Nephron (organoid): ENCODE results near the gene ASPN.

Experiments
- H3K27ac Mint-ChIP-seq, 3 experiments: 2 replicates each; pipeline ENCODE4 v1.8.0; 2020; ENCODE audit warnings: mixed read lengths in 3 of 3, mild to moderate bottlenecking in 2 of 3, moderate library complexity in 1 of 3
- H3K27me3 Mint-ChIP-seq: 2 replicates; pipeline ENCODE4 v1.8.0; 2021; ENCODE audit warnings: low read depth, mild to moderate bottlenecking, moderate library complexity, mixed read lengths
- H3K36me3 Mint-ChIP-seq: 2 replicates; pipeline ENCODE4 v1.8.0; 2020; ENCODE audit warnings: low read depth, mixed read lengths
- H3K4me1 Mint-ChIP-seq: 2 replicates; pipeline ENCODE4 v1.8.0; 2020; ENCODE audit warnings: mixed read lengths
- H3K4me3 Mint-ChIP-seq, 3 experiments: 2 replicates each; pipeline ENCODE4 v1.8.0; 2020; ENCODE audit warnings: mild to moderate bottlenecking in 3 of 3, mixed read lengths in 3 of 3, moderate library complexity in 2 of 3
- H3K9me3 Mint-ChIP-seq: 2 replicates; pipeline ENCODE4 v1.8.0; 2020; ENCODE audit warnings: mixed read lengths
- TF ChIP-seq, protein P1 (sequence below), 3 experiments: fragments of 200-600 bp; sonication (generic); IDR thresholded peaks; one replicate each; pipeline ENCODE4 v1.5.0; 2021; ENCODE audit warnings: antibody characterized with exemption in 3 of 3; ENCODE audit not compliant: unreplicated experiment in 3 of 3

Gene ASPN

GRCh38 chr9:92446536-92446935, 35.8 kb downstream of the ASPN start:
- no peaks in the 10 kb centered on the region for H3K36me3 Mint-ChIP-seq
- TF ChIP-seq, protein P1, sequence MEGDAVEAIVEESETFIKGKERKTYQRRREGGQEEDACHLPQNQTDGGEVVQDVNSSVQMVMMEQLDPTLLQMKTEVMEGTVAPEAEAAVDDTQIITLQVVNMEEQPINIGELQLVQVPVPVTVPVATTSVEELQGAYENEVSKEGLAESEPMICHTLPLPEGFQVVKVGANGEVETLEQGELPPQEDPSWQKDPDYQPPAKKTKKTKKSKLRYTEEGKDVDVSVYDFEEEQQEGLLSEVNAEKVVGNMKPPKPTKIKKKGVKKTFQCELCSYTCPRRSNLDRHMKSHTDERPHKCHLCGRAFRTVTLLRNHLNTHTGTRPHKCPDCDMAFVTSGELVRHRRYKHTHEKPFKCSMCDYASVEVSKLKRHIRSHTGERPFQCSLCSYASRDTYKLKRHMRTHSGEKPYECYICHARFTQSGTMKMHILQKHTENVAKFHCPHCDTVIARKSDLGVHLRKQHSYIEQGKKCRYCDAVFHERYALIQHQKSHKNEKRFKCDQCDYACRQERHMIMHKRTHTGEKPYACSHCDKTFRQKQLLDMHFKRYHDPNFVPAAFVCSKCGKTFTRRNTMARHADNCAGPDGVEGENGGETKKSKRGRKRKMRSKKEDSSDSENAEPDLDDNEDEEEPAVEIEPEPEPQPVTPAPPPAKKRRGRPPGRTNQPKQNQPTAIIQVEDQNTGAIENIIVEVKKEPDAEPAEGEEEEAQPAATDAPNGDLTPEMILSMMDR (IDR thresholded peaks at IDR 0.05; ENCODE audit: unreplicated experiment in 3 of 3), result no peak
- H3K27me3 Mint-ChIP-seq, result no peaks in the 10 kb centered on the region
- H3K27ac Mint-ChIP-seq, result no peak overlapping the region
- H3K4me1 Mint-ChIP-seq, result no peaks in the 10 kb centered on the region
- H3K4me3 Mint-ChIP-seq, result no peak overlapping the region
- peaks cover 2% of the 10 kb centered on the region for H3K9me3 Mint-ChIP-seq

- Mint-ChIP-seq H3K27ac (no peak overlapping the region), H3K9me3 (peaks cover 2% of the 10 kb centered on the region), H3K36me3 (no peaks in the 10 kb centered on the region), H3K27me3 (no peaks in the 10 kb centered on the region), H3K4me1 (peaks cover 2% of the 10 kb centered on the region), H3K4me3 (no peak overlapping the region)
- TF ChIP-seq, protein P1 (IDR thresholded peaks at IDR 0.05; ENCODE audit: unreplicated experiment in 3 of 3), result no peak
Measured at GRCh38 chr9:92444841-92445240, 37.5 kb downstream of the ASPN start.

GRCh38 chr9:92440751-92441046, 41.6 kb downstream of the ASPN start:
- Mint-ChIP-seq H3K27me3 (no peaks in the 10 kb centered on the region), H3K36me3 (no peaks in the 10 kb centered on the region), H3K4me3 (no peak overlapping the region), H3K4me1 (peaks cover 6% of the 10 kb centered on the region), H3K9me3 (peaks cover 4% of the 10 kb centered on the region), H3K27ac (no peak overlapping the region)
- TF ChIP-seq, protein P1 (IDR thresholded peaks at IDR 0.05; ENCODE audit: unreplicated experiment in 3 of 3), result no peak

DNA sequence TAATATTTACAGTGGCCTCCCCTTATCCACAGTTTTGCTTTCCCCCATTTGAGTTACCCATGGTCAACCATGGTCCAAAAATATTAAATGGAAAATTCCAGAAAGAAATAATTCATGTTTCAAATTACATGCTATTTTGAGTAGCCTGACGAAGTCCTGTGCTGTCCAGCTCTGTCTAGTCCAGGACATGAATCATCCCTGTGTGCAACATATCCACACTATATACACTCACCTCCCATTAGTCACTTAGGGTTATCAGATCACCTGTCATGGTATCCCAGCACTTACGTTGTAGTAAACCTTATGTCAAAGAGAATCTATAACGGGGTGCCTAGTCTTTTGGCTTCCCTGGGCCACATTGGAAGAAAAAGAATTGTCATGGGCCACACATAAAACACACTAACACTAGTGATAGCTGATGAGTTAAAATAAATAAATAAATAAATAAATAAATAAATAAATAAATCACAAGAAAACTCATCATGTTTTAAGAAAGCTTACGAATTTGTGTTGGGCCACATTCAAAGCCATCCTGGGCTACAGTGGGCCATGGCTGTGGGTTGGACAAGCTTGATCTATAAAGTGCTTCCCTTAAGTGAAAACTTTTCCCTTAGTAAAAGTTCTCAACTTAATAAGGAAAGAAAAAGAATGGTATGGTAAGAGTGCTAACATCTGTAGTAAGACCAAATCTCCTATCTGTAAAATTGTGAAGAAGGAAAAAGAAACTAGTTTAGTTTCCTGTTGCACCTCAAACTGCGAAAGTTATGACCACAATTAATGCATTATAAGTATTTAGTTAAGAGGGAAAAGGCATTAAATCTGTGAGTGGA, 42.2 kb downstream of the ASPN start:
- TF ChIP-seq, protein P1 (IDR thresholded peaks at IDR 0.05; ENCODE audit: unreplicated experiment in 3 of 3), result no peak
- Mint-ChIP-seq H3K4me3 (no peak overlapping the region), H3K4me1 (peaks cover 6% of the 10 kb centered on the region)

DNA sequence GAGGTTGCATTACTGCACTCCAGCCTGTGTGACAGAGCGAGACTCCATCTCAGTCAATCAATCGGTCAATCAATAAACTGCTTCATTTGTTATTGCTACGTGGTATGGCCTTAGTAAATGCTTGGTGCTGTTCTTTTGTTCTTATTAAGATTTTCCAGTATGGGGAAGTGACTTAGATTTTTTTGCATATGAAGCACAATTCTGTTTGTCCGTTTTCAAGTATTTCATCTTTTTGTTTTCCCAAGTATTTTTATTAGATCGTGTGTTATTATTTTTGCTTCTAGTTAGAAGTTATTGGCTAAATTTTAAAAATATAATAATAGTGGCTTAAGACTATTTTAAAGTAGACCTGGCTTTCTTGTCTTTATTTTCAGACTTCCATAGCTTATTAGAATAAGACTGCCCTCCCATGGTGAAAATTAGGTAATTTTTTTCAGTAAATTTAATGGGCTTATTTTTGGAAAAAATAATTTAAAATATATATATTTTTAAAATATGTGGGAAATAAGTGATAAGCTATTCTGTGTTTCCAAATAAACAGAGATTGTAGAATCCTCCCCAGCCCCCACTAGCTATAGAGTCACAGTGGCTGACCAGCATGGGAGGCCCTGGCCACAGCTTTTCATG, 43.3 kb downstream of the ASPN start:
- H3K36me3 Mint-ChIP-seq, result no peaks in the 10 kb centered on the region
- peaks cover 4% of the 10 kb centered on the region for H3K9me3 Mint-ChIP-seq
- H3K4me3 Mint-ChIP-seq, result no peak overlapping the region
- no peaks in the 10 kb centered on the region for H3K27me3 Mint-ChIP-seq
- TF ChIP-seq, protein P1 (IDR thresholded peaks at IDR 0.05; ENCODE audit: unreplicated experiment in 3 of 3), result peak; percentile 38 to 58 (median 45)
- H3K4me1 Mint-ChIP-seq, result peaks cover 6% of the 10 kb centered on the region
- H3K27ac Mint-ChIP-seq, result no peak overlapping the region

More for the DNA sequence above, 42.2 kb downstream of the ASPN start:
- Mint-ChIP-seq H3K36me3 (no peaks in the 10 kb centered on the region), H3K27ac (no peak overlapping the region), H3K9me3 (peaks cover 4% of the 10 kb centered on the region), H3K27me3 (no peaks in the 10 kb centered on the region)

DNA sequence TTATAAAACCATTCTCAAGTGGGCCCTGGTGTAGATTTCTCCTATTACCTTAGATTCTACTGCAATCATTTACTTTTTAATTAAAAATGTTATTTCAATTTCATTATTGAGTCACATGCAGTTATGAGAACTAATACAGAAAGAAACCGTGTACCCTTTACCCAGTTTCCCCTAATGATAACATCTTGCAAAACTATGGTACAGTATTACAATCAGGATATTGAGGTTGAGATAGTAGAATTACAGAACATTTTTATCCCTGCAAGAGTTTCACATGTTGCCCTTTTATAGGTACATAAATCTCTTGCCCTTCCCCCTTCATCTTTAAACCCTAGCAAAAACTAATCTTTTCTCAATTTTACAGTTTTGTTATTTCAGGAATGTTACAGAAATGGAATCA, 47.0 kb downstream of the ASPN start:
- TF ChIP-seq, protein P1 (IDR thresholded peaks at IDR 0.05; ENCODE audit: unreplicated experiment in 3 of 3), result no peak
- peaks cover 4% of the 10 kb centered on the region for H3K9me3 Mint-ChIP-seq
- H3K27ac Mint-ChIP-seq, result no peak overlapping the region
- H3K27me3 Mint-ChIP-seq, result no peaks in the 10 kb centered on the region
- H3K36me3 Mint-ChIP-seq, result no peaks in the 10 kb centered on the region
- H3K4me3 Mint-ChIP-seq, result no peak overlapping the region
- peaks cover 19% of the 10 kb centered on the region for H3K4me1 Mint-ChIP-seq
